T-helper 1 cell treated with Interleukin-12 subunit alpha and Interleukin-12 subunit beta and Interleukin-4 antibody, amounts not matched to agents 30 μg/mL and 1 μg/mL, for 36 hours (primary cell): ENCODE data around the gene PPP1R18.
A peak's percentile ranks its signal among the peaks of the same experiment; 100 is the strongest.

Experiments
- H3K27ac Mint-ChIP-seq: one replicate; pipeline ENCODE4 v1.8.0; 2021; ENCODE audit warnings: mild to moderate bottlenecking, mixed read lengths
- H3K27me3 Mint-ChIP-seq: one replicate; pipeline ENCODE4 v1.8.0; 2021; ENCODE audit warnings: low read depth, mixed read lengths
- H3K36me3 Mint-ChIP-seq: one replicate; pipeline ENCODE4 v1.8.0; 2021; ENCODE audit warnings: low read depth, mixed read lengths
- H3K4me1 Mint-ChIP-seq: one replicate; pipeline ENCODE4 v1.8.0; 2021; ENCODE audit warnings: low read depth, mixed read lengths
- H3K4me3 Mint-ChIP-seq: one replicate; pipeline ENCODE4 v1.8.0; 2021; ENCODE audit warnings: mild to moderate bottlenecking, moderate library complexity, mixed read lengths
- H3K9me3 Mint-ChIP-seq: one replicate; pipeline ENCODE4 v1.8.0; 2021; ENCODE audit warnings: mixed read lengths

PPP1R18 gene

GRCh38 chr6:30686908-30687658, 638 bp upstream of the PPP1R18 start:
- H3K4me1 Mint-ChIP-seq, result peaks cover 41% of the 10 kb centered on the region
- peak overlapping the region; percentile 100 for H3K4me3 Mint-ChIP-seq
- H3K27ac Mint-ChIP-seq, result peak overlapping the region; percentile 95
- H3K36me3 Mint-ChIP-seq, result peaks cover 41% of the 10 kb centered on the region
- no peaks in the 10 kb centered on the region for H3K9me3 Mint-ChIP-seq
- no peaks in the 10 kb centered on the region for H3K27me3 Mint-ChIP-seq

DNA sequence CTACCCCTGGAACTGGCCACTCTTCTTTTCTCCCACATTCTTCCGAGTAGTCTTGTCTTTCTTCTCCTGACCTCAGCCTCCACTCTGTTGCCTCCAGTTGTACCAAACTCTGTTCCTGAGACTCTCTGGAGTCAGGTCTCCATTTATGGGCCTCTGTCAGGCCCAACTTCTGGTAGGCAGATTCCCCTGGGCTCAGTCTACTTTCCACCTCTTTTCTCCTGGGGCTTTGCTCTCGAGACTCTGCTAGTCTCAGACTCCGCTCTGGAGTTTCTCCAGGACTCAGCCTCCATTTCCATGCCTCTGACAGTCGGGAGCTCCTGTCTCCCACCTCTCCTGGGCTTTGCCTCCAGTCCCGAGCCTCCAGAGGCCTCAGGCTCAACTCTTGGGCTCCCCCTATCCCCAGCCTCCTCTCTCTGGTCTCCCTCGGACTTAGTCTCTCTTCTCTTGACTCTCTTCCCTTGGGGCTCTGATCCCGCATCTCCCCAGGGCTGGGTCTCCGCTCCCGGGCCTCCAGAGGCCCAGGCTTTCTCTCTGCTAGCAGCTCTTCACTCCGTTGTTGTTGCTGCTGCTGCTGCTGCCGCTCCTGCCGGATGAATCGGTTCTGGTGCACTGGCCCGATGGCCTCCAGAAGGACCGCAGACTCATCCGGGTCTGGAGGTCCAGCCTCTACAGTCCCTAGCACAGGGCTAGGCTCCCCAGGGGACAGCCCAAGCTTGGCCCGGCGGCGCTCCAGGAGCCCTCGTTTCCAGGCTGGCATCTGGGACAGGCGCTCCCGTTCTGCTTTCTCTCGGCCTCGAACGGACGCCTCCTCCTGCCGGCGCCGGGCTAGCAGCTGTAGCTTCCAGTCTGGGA, 1.1 kb downstream of the PPP1R18 start:
- Mint-ChIP-seq H3K4me1 (peaks cover 36% of the 10 kb centered on the region), H3K36me3 (peaks cover 52% of the 10 kb centered on the region), H3K27me3 (no peaks in the 10 kb centered on the region), H3K27ac (peak overlapping the region; percentile 95), H3K4me3 (peak overlapping the region; percentile 100), H3K9me3 (no peaks in the 10 kb centered on the region)

- Mint-ChIP-seq H3K4me1 (peaks cover 36% of the 10 kb centered on the region), H3K36me3 (peaks cover 58% of the 10 kb centered on the region), H3K9me3 (no peaks in the 10 kb centered on the region)
These were observed 1.9 kb downstream of the PPP1R18 start for GRCh38 chr6:30684386-30685156.

DNA sequence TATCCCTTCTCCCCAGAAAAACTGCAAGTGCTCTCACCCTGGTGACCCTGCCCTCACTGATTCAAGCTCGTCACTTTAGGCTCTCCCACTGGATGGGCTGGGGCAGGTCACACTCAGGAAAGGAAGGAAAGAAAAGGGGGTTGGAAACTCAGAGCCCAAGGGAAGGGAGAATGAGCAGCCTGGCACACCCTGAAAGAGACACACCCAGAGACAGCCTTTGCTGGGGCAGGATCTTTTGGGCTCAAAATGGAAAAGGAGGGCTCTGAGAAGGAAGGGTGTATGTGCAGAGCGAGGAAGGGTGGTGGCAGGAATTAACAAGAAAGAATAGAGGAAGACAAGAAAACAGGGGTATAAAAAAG, 2.5 kb downstream of the PPP1R18 start:
- Mint-ChIP-seq H3K27me3 (no peaks in the 10 kb centered on the region), H3K4me1 (peaks cover 35% of the 10 kb centered on the region), H3K4me3 (peak overlapping the region; percentile 100), H3K27ac (peak overlapping the region; percentile 94), H3K9me3 (no peaks in the 10 kb centered on the region), H3K36me3 (peaks cover 63% of the 10 kb centered on the region)

More at GRCh38 chr6:30684386-30685156, 1.9 kb downstream of the PPP1R18 start:
- Mint-ChIP-seq H3K27ac (peak overlapping the region; percentile 95), H3K27me3 (no peaks in the 10 kb centered on the region), H3K4me3 (peak overlapping the region; percentile 100)

GRCh38 chr6:30683183-30683979, 3.1 kb downstream of the PPP1R18 start:
- H3K27me3 Mint-ChIP-seq, result no peaks in the 10 kb centered on the region
- peak overlapping the region; percentile 94 for H3K27ac Mint-ChIP-seq
- peak overlapping the region; percentile 100 for H3K4me3 Mint-ChIP-seq
- peaks cover 31% of the 10 kb centered on the region for H3K4me1 Mint-ChIP-seq
- peaks cover 64% of the 10 kb centered on the region for H3K36me3 Mint-ChIP-seq
- no peaks in the 10 kb centered on the region for H3K9me3 Mint-ChIP-seq

DNA sequence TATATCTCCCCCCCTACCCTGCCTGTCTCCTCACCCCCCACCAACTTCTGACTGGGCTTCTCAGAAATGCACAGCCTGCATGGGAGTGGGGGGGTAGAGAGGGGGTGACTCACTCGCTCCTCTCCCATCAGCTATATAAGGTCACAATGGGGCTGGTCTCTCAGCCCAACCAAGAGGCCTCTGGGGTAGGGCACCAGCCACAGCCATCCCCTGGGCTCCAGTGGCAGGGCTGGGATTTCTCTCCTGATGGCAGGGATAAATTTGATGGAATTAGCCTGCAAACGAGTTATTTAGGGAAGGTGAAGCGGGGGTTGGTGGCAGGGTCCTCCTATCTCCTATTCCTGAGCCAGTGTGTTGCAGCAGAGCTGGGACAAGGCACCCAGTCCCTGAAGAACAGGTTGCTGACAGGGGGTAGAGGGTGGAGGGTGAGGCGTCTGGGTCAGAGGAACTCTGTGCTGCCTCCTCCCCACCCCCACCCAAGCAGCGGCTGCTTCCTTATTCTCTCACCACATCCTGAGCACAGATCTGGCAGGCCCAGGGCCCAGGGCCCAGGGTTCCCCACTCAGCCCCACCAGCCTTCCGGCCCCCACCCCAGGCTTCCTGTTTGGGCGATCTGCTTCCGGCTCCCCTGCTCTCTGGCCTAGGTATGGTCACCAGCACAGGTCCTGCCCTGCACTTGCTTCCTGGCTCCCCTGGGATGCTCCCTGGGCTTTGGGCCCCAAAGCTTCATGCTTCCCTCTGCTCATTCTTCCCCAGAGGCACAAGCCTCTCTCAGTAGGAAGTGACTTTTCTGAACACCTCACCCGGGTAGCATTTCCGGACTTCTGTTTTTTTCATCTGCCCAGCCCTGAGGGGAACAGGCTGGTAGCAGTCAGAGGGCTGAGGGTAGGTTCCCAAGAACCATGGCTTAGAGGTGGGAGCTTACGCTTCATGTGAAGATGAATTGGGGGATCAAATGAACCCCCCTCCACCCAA, 4.0 kb downstream of the PPP1R18 start:
- peaks cover 62% of the 10 kb centered on the region for H3K36me3 Mint-ChIP-seq
- H3K4me3 Mint-ChIP-seq, result peak overlapping the region; percentile 100
- peaks cover 23% of the 10 kb centered on the region for H3K4me1 Mint-ChIP-seq
- H3K27ac Mint-ChIP-seq, result peak overlapping the region; percentile 94
- no peaks in the 10 kb centered on the region for H3K27me3 Mint-ChIP-seq
- no peaks in the 10 kb centered on the region for H3K9me3 Mint-ChIP-seq

- peaks cover 65% of the 10 kb centered on the region for H3K36me3 Mint-ChIP-seq
- H3K4me3 Mint-ChIP-seq, result peak overlapping the region; percentile 100
- H3K4me1 Mint-ChIP-seq, result peaks cover 23% of the 10 kb centered on the region
- H3K27me3 Mint-ChIP-seq, result no peaks in the 10 kb centered on the region
- H3K9me3 Mint-ChIP-seq, result no peaks in the 10 kb centered on the region
- peak overlapping the region; percentile 94 for H3K27ac Mint-ChIP-seq
These were observed 4.7 kb downstream of the PPP1R18 start for GRCh38 chr6:30681766-30682142.

- H3K9me3 Mint-ChIP-seq, result no peaks in the 10 kb centered on the region
- H3K27me3 Mint-ChIP-seq, result no peaks in the 10 kb centered on the region
- H3K4me1 Mint-ChIP-seq, result peaks cover 27% of the 10 kb centered on the region
- peak overlapping the region; percentile 67 for H3K27ac Mint-ChIP-seq
- H3K36me3 Mint-ChIP-seq, result peaks cover 62% of the 10 kb centered on the region
- H3K4me3 Mint-ChIP-seq, result peak overlapping the region; percentile 100
These were observed 6.5 kb downstream of the PPP1R18 start for GRCh38 chr6:30679765-30680535.

- Mint-ChIP-seq H3K27me3 (no peaks in the 10 kb centered on the region), H3K27ac (peak overlapping the region; percentile 75), H3K4me3 (peak overlapping the region; percentile 100), H3K9me3 (no peaks in the 10 kb centered on the region), H3K4me1 (peaks cover 27% of the 10 kb centered on the region), H3K36me3 (peaks cover 60% of the 10 kb centered on the region)
These were observed 7.3 kb downstream of the PPP1R18 start for GRCh38 chr6:30678964-30679726.

- no peaks in the 10 kb centered on the region for H3K27me3 Mint-ChIP-seq
- no peaks in the 10 kb centered on the region for H3K9me3 Mint-ChIP-seq
- peaks cover 33% of the 10 kb centered on the region for H3K4me1 Mint-ChIP-seq
- H3K4me3 Mint-ChIP-seq, result no peak overlapping the region
- H3K27ac Mint-ChIP-seq, result peak overlapping the region; percentile 63
- H3K36me3 Mint-ChIP-seq, result peaks cover 42% of the 10 kb centered on the region
These were observed 9.7 kb downstream of the PPP1R18 start for GRCh38 chr6:30676660-30677285.

GRCh38 chr6:30672445-30673253, 13.8 kb downstream of the PPP1R18 start, which contains the start of gene DHX16:
DHX16 (minus strand) TSS chr6:30673006; CDS start chr6:30672841, 165 bp downstream.
- Mint-ChIP-seq H3K9me3 (no peaks in the 10 kb centered on the region), H3K27ac (peak within 1 kb of the TSS; percentile 86), H3K36me3 (peaks cover 36% of the 10 kb centered on the region), H3K27me3 (no peaks in the 10 kb centered on the region), H3K4me1 (peaks cover 30% of the 10 kb centered on the region), H3K4me3 (peak within 1 kb of the TSS; percentile 90)
